GM12872 (cell line): ENCODE data around the gene STYXL1.
A peak's percentile ranks its signal among the peaks of the same experiment; 100 is the strongest.

Experiments used
- TF ChIP-seq, protein P1 (sequence below): IDR thresholded peaks from 3 replicates; pipeline ENCODE4 v1.5.1; 2011; ENCODE audit warnings: low read depth, mild to moderate bottlenecking, low read length, moderate library complexity; ENCODE audit not compliant: insufficient read depth

STYXL1 gene

DNA sequence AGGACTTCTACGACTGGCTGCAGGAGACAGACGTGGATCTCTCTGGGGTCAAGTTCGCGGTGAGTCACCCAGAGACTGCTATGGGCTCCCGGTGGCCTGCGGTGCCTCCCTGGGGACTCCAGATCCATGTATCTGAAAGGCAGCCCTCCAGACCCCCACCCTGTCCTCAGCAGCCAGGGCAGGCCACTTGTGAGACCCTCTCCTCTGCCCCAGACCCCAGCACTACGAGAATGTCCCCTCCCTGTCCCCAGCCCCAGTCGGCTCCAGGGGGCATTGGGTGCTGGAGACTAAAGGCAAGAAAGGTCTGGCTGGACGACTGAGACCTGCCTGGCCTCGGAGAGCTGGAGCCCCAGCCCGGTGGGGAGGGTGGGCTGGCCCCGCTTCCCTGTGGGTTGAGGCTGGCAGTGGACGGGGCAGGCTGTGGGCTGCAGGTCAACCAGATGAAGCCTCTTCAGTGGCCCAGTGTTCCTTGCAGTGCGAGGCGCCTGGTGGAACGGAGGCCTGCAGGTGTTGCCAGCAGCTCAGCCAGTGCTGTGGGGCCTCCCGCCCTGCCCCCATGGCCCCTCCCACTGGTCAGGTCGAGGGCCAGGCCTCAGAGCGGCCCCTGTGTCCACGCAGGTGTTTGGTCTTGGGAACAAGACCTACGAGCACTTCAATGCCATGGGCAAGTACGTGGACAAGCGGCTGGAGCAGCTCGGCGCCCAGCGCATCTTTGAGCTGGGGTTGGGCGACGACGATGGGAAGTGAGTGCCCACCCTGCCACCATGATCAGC lies 67.2 kb downstream of the STYXL1 start:
- TF ChIP-seq, protein P1, sequence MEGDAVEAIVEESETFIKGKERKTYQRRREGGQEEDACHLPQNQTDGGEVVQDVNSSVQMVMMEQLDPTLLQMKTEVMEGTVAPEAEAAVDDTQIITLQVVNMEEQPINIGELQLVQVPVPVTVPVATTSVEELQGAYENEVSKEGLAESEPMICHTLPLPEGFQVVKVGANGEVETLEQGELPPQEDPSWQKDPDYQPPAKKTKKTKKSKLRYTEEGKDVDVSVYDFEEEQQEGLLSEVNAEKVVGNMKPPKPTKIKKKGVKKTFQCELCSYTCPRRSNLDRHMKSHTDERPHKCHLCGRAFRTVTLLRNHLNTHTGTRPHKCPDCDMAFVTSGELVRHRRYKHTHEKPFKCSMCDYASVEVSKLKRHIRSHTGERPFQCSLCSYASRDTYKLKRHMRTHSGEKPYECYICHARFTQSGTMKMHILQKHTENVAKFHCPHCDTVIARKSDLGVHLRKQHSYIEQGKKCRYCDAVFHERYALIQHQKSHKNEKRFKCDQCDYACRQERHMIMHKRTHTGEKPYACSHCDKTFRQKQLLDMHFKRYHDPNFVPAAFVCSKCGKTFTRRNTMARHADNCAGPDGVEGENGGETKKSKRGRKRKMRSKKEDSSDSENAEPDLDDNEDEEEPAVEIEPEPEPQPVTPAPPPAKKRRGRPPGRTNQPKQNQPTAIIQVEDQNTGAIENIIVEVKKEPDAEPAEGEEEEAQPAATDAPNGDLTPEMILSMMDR = no peak

DNA sequence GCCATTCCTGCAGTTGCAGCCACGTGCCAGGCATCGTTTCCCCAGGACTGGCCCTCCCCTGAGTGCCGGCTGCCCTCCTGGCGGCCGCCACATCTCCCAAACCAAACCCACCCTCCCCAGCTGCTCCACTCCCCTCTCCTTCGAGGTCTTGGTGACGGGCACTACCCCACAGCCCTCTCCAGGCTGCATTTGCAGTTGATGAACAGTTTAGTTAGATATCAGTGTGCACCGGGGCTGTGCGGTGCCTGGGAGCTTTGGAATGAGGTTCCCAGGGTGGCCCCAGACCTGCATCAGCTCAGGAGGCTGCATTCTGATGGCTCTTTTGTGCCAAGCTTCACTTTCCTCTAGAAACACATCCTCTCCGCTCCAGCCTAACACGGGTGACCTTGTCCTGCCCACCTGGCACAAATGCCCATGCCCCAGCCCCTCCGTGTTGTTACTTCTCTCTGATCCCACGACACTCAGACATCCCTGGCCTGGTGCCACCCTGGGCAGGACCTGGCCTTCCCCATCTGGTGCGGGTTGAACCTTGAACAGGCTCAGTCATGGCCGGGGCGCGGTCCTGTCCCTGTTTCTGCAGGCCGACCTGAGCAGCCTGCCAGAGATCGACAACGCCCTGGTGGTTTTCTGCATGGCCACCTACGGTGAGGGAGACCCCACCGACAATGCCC lies 67.9 kb downstream of the STYXL1 start:
- TF ChIP-seq, protein P1 = no peak

DNA sequence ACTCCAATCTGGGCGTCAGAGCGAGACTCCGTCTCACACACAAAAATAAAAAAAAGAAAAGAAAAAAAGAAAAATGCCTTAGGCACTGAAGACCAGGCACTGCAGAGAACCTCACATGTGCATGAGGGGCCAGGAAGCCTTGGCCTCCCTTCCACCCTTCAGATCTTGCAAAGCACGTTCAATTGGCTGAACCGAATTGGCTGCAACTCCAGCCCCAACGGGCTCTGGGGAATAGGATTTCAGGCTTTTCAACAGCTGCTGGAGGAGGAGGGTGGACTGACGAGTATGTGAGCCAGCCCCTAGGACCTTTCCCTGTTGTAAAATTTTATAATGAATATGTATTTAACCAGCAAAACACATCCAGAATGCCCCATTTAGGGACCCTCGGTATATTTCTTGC lies 70.1 kb downstream of the STYXL1 start:
- TF ChIP-seq, protein P1 = no peak

DNA sequence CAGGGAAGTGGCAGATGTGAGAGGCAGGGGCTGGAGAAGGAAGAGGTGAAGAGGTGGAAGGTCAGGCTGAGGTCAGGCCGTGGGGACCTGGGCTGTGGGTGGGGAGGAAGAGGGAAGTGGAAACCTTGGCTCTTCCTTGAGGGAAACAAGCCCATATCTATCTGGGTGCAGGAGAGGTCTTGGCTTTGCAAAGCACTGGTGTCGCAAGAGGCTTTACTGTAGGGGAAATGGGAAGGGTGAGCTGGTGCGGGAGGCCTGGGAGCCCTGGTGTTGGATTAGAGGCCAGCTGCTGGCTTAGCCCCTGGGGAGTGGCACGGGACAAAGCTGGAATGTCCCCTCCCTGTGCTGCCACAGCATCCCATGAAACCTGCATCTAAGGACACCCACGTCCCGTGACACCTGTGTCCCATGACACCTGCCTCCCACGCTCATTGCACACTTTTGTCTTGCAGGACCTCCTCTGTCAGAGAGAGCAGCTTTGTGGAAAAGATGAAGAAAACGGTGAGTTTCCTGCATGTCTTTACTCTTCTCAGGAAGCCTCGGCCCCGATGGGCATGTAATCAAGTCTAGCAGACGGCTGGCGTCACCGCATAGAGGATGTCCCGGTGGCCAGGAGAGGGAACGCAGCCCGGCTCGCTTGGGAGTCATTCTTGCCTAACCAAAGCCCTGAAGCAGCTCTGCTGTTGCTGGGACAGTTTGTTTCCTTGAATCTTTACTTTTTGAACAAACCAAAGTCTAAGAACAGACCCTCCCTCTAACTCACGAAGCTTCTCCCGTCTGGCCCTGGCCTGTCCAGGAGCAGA lies 75.6 kb downstream of the STYXL1 start:
- TF ChIP-seq, protein P1 = peak; percentile 23; the same call in 1 of the 3 replicates

DNA sequence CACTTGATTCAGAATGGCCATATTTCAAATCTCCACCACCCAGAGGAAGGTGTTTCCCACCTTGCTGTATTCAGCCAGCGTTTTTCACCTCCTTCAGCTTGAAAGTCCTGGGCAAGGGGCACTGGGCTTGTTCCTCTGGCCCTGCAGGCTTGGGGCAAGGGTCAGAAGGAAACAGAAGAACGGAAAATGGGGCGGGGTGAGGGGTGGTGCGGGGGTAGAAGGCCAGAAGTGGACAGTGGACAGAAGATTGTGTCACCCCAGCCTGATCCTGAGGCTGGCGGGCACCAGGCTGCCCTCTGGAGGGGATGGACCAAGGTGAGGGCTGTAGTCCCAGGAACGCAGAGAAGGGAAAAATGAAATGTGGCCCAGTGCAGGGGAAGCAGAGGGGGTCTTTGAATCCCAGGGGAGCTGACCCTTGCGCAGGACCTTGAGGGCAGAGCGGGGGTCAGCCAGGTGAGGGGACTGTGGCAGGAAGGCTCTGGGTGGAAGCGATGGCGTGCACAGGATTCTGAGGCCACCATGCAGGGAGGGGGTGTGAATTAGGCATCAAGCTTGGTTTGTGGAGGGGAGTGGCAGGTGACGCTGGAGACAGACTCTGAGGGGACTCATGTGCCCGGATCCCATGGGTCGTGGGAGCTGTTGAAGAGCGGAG lies 76.4 kb downstream of the STYXL1 start:
- TF ChIP-seq, protein P1 = no peak

DNA sequence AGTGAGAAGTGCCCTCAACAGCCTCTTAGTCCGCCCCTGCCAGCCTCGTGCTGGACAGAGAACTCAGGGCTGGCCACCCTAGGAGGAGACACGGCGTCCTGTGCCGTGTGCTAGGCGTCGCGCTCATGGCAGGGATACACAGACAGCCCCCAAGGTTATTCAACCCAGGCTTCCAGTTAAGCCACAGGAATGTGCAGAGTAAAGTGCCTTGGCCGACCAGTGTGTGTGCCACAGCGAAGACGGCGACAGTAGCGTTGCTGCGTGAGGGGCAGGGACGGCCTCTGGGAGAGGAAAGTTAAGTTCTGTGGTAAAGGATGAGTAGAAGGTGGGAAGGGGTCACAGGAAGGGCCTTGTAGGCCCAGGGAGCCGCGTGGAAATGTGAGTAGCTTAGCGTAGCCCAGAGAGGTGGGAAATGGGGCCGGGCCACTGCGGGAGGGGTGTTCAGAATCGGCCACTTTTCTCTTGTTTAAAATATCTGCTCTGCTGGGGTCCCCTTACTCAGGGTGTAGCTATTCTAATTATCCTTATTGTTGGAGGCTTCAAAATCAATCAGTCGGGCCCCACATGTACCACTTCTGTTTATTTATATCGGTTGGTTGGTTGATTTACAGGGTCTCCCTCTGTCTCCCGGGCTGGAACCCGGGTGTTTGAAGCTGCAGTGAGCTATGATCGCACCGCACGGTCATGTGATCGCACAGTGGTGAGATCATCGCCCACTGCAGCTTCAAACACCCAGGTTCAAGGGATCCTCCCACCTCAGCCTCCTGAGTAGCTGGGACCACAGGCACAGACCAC lies 77.9 kb downstream of the STYXL1 start:
- TF ChIP-seq, protein P1 = no peak
